ENCODE results near the gene CRTC1. TPM values are rescaled to one million over a fixed set of nuclear protein-coding genes. Genes with fewer than 3 reads are reported as not detected.

The CRTC1 gene
- total RNA-seq, 1 donor from 2014 or later: 7.2 TPM

- Mint-ChIP-seq H3K27me3 (peaks cover 76% of the 10 kb centered on the region), H3K36me3 (ENCODE audit: low read depth) (peaks cover 4% of the 10 kb centered on the region), H3K4me3 (peak overlapping the region; percentile 61), H3K9me3 (no peaks in the 10 kb centered on the region), H3K4me1 (peaks cover 12% of the 10 kb centered on the region), H3K27ac (peak overlapping the region; percentile 73)
- DNase-seq: peak; percentile 68
- intact Hi-C loops (cut with micrococcal nuclease): loop anchor here (5.0 to 10.0 kb wide), 3 partner anchors 55 to 178 kb away; partner anchors contain the start of gene TMEM59L
Observed at GRCh38 chr19:18789883-18790565, 106.5 kb downstream of the CRTC1 start.

- Mint-ChIP-seq H3K4me1 (peaks cover 8% of the 10 kb centered on the region), H3K4me3 (peak within 1 kb of the TSS; percentile 61), H3K9me3 (no peaks in the 10 kb centered on the region), H3K27me3 (peaks cover 75% of the 10 kb centered on the region), H3K27ac (peak within 1 kb of the TSS; percentile 73), H3K36me3 (ENCODE audit: low read depth) (peaks cover 4% of the 10 kb centered on the region)
- intact Hi-C loops (cut with micrococcal nuclease): loop anchor here (5.0 to 10.0 kb wide), 2 partner anchors 54 to 178 kb away; partner anchors contain the start of gene TMEM59L
- DNase-seq: no peak
Observed at GRCh38 chr19:18790566-18791314, 107.3 kb downstream of the CRTC1 start, which contains the start of gene COMP. Gene COMP (minus strand): TSS chr19:18791305. CDS start chr19:18791269, 36 bp downstream.

GRCh38 chr19:18791315-18791678 is 107.8 kb downstream of the CRTC1 start:
- Mint-ChIP-seq H3K27ac (no peak overlapping the region), H3K9me3 (no peaks in the 10 kb centered on the region), H3K27me3 (peaks cover 72% of the 10 kb centered on the region), H3K4me1 (peaks cover 8% of the 10 kb centered on the region), H3K36me3 (ENCODE audit: low read depth) (peaks cover 4% of the 10 kb centered on the region), H3K4me3 (no peak overlapping the region)
- intact Hi-C loops (cut with micrococcal nuclease): loop anchor here (5.0 to 10.0 kb wide), 2 partner anchors 54 to 179 kb away; partner anchors contain the start of gene TMEM59L
- no peak for DNase-seq

- no peak overlapping the region for H3K27ac Mint-ChIP-seq
- DNase-seq: no peak
- H3K4me3 Mint-ChIP-seq: no peak overlapping the region
- H3K27me3 Mint-ChIP-seq: peaks cover 66% of the 10 kb centered on the region
- intact Hi-C loops (cut with micrococcal nuclease): loop anchor here (5.0 to 10.0 kb wide), 2 partner anchors 52 to 180 kb away; partner anchors contain the start of gene TMEM59L
- H3K9me3 Mint-ChIP-seq: no peaks in the 10 kb centered on the region
- peaks cover 2% of the 10 kb centered on the region for H3K36me3 Mint-ChIP-seq (ENCODE audit: low read depth)
- peaks cover 5% of the 10 kb centered on the region for H3K4me1 Mint-ChIP-seq
Observed at GRCh38 chr19:18792661-18793060, 109.2 kb downstream of the CRTC1 start.

- intact Hi-C loops (cut with micrococcal nuclease): loop anchor here (5.0 to 10.0 kb wide), 2 partner anchors 51 to 181 kb away; partner anchors contain the start of gene TMEM59L
- H3K4me3 Mint-ChIP-seq: no peak overlapping the region
- H3K9me3 Mint-ChIP-seq: no peaks in the 10 kb centered on the region
- peaks cover 5% of the 10 kb centered on the region for H3K4me1 Mint-ChIP-seq
- no peak for DNase-seq
- H3K27ac Mint-ChIP-seq: no peak overlapping the region
- H3K36me3 Mint-ChIP-seq (ENCODE audit: low read depth): peaks cover 2% of the 10 kb centered on the region
- peaks cover 62% of the 10 kb centered on the region for H3K27me3 Mint-ChIP-seq
Observed at GRCh38 chr19:18793144-18794028, 109.9 kb downstream of the CRTC1 start.

GRCh38 chr19:18794029-18794313 is 110.5 kb downstream of the CRTC1 start:
- Mint-ChIP-seq H3K27me3 (peaks cover 58% of the 10 kb centered on the region), H3K27ac (no peak overlapping the region), H3K36me3 (ENCODE audit: low read depth) (peaks cover 2% of the 10 kb centered on the region), H3K4me3 (no peak overlapping the region), H3K9me3 (no peaks in the 10 kb centered on the region), H3K4me1 (peaks cover 5% of the 10 kb centered on the region)
- DNase-seq: no peak
- intact Hi-C loops (cut with micrococcal nuclease): loop anchor here (5.0 to 10.0 kb wide), 2 partner anchors 51 to 182 kb away; partner anchors contain the start of gene TMEM59L

GRCh38 chr19:18794692-18795091 is 111.2 kb downstream of the CRTC1 start:
- Mint-ChIP-seq H3K4me3 (no peak overlapping the region), H3K4me1 (peaks cover 3% of the 10 kb centered on the region), H3K36me3 (ENCODE audit: low read depth) (no peaks in the 10 kb centered on the region), H3K27ac (no peak overlapping the region), H3K27me3 (peaks cover 52% of the 10 kb centered on the region), H3K9me3 (no peaks in the 10 kb centered on the region)
- intact Hi-C loops (cut with micrococcal nuclease): loop anchor here (5.0 to 10.0 kb wide), 2 partner anchors 50 to 182 kb away; partner anchors contain the start of gene TMEM59L
- DNase-seq: no peak

- H3K27ac Mint-ChIP-seq: no peak overlapping the region
- H3K9me3 Mint-ChIP-seq: no peaks in the 10 kb centered on the region
- H3K36me3 Mint-ChIP-seq (ENCODE audit: low read depth): no peaks in the 10 kb centered on the region
- intact Hi-C loops (cut with micrococcal nuclease): loop anchor here (10.0 kb wide), 1 partner anchor 49 kb away; no protein-coding TSS in a partner anchor
- no peaks in the 10 kb centered on the region for H3K4me1 Mint-ChIP-seq
- peaks cover 45% of the 10 kb centered on the region for H3K27me3 Mint-ChIP-seq
- H3K4me3 Mint-ChIP-seq: no peak overlapping the region
- DNase-seq: no peak
Observed at GRCh38 chr19:18795540-18795939, 112.1 kb downstream of the CRTC1 start.

GRCh38 chr19:18796239-18796638 is 112.8 kb downstream of the CRTC1 start:
- intact Hi-C loops (cut with micrococcal nuclease): loop anchor here (10.0 kb wide), 1 partner anchor 49 kb away; no protein-coding TSS in a partner anchor
- Mint-ChIP-seq H3K27me3 (peaks cover 40% of the 10 kb centered on the region), H3K9me3 (no peaks in the 10 kb centered on the region), H3K4me1 (no peaks in the 10 kb centered on the region), H3K36me3 (ENCODE audit: low read depth) (no peaks in the 10 kb centered on the region), H3K27ac (no peak overlapping the region), H3K4me3 (no peak overlapping the region)
- DNase-seq: no peak

- H3K36me3 Mint-ChIP-seq (ENCODE audit: low read depth): no peaks in the 10 kb centered on the region
- intact Hi-C loops (cut with micrococcal nuclease): loop anchor here (10.0 kb wide), 1 partner anchor 46 kb away; no protein-coding TSS in a partner anchor
- DNase-seq: no peak
- no peaks in the 10 kb centered on the region for H3K9me3 Mint-ChIP-seq
- no peaks in the 10 kb centered on the region for H3K4me1 Mint-ChIP-seq
- peaks cover 21% of the 10 kb centered on the region for H3K27me3 Mint-ChIP-seq
- no peak overlapping the region for H3K27ac Mint-ChIP-seq
- H3K4me3 Mint-ChIP-seq: no peak overlapping the region
Observed at GRCh38 chr19:18798384-18799352, 115.2 kb downstream of the CRTC1 start.

- Mint-ChIP-seq H3K9me3 (no peaks in the 10 kb centered on the region), H3K4me3 (no peak overlapping the region), H3K27me3 (peaks cover 17% of the 10 kb centered on the region), H3K4me1 (no peaks in the 10 kb centered on the region), H3K27ac (no peak overlapping the region), H3K36me3 (ENCODE audit: low read depth) (no peaks in the 10 kb centered on the region)
- DNase-seq: no peak
- intact Hi-C loops (cut with micrococcal nuclease): loop anchor here (10.0 kb wide), 1 partner anchor 45 kb away; no protein-coding TSS in a partner anchor
Observed at GRCh38 chr19:18799389-18799970, 116.0 kb downstream of the CRTC1 start.

GRCh38 chr19:18800079-18800478 is 116.6 kb downstream of the CRTC1 start:
- Mint-ChIP-seq H3K36me3 (ENCODE audit: low read depth) (no peaks in the 10 kb centered on the region), H3K9me3 (no peaks in the 10 kb centered on the region), H3K27me3 (peaks cover 12% of the 10 kb centered on the region), H3K27ac (no peak overlapping the region), H3K4me1 (no peaks in the 10 kb centered on the region), H3K4me3 (no peak overlapping the region)
- DNase-seq: no peak
- intact Hi-C loops (cut with micrococcal nuclease): no loop called here
